Mesodermal cell (in vitro differentiated cells): ENCODE data around the gene PLXNC1.

Experiments used
- H3K27ac ChIP-seq: 2 replicates; pipeline ENCODE4 v1.7.0; 2013; ENCODE audit warnings: mild to moderate bottlenecking, low read depth, low read length, moderate library complexity; ENCODE audit not compliant: severe bottlenecking
- H3K36me3 ChIP-seq: 2 replicates; pipeline ENCODE4 v1.7.1; 2013; ENCODE audit warnings: mild to moderate bottlenecking, low read length, moderate library complexity; ENCODE audit not compliant: control insufficient read depth, insufficient read depth
- H3K4me1 ChIP-seq: one replicate; pipeline ENCODE4 v1.7.1; 2013; ENCODE audit warnings: mild to moderate bottlenecking, low read length; ENCODE audit not compliant: insufficient read depth, control insufficient read depth, poor library complexity, severe bottlenecking
- H3K4me3 ChIP-seq: 2 replicates; pipeline ENCODE4 v1.7.0; 2013; ENCODE audit warnings: low read length, control low read depth, mild to moderate bottlenecking; ENCODE audit not compliant: insufficient read depth, poor library complexity, severe bottlenecking; ENCODE audit errors: extremely low read depth
- H3K9me3 ChIP-seq: 2 replicates; pipeline ENCODE4 v1.7.1; 2013; ENCODE audit warnings: mild to moderate bottlenecking, low read length, moderate library complexity; ENCODE audit not compliant: control insufficient read depth
- WGBS, 2 experiments: methylation state at CpG; one replicate each; pipeline ENCODE4 v1.1.5; 2013; ENCODE audit warnings: missing lambda C conversion rate in 2 of 2; ENCODE audit not compliant: insufficient coverage in 2 of 2; 5-methylcytosine and 5-hydroxymethylcytosine counted together

Gene PLXNC1

DNA sequence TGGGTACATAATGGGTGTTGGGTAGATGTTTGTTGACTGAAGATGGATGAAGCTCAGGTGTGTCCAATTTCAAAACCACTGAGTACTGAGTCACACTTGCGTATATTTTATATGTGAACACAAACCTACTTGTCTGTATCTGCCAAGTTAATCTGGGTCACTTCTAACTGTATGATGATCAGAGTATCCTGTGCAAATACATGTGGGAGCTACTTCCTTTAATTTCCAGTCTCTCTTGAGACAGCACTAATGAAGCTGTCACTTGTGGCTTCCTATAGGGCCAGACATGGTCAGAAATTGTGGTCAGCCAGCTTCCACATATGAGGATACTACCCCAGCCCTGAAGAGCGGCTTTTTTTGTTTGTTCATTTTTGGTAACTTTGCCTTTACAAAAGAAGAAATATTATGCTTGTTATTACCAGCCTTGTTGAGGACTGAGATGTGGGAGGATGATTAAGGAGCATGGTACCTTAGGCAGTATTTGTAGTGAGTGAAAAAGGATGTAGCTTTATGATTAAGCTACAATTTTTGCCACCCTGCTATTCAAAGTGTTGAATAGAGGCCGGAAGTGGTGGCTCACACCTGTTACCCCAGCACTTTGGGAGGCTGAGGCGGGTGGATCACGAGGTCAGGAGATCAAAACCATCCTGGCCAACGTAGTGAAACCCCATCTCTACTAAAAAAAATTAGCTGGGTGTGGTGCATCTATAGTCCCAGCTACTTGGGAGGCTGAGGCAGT, 32.4 kb downstream of the PLXNC1 start:
- 93 to 100% methylated on average over 1 to 2 of the region's 6 CpGs for WGBS, 2 experiments

DNA sequence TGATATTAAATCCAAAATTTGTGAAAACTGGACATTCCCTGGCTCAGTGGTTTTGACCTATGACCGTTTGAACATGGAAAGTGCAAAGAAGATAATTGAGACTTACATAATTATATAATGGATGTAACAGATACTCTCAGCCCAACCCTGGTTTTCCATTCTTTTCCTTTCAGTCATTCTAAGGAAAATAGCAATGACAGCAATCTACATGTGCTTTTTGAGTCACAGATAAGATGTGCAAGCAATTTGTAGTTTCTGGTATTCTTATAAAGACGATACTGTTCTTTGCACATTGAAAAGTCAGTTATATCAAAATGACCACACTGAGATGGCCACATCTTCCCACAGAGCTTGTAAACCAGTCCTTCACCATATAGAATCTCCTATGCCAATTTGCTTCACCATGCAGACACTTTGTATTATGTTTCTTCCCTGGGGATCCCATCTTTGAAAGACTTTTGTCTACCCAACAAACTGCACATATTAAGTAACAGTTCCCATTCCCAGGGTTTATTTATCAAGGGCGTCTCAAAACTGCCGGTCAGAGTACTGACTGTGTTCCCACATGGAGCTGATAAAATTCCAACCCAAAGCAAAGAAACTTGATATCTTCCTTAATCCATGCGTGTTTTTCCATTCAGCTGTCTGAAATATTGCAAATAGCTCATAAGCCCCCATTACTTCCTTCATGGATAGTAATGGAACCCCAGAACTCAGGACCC, 34.8 kb downstream of the PLXNC1 start:
- 60 to 61% methylated on average over 3 to 4 of the region's 5 CpGs for WGBS, 2 experiments
- H3K27ac ChIP-seq, result no peak overlapping the region
- peaks cover 3% of the 10 kb centered on the region for H3K9me3 ChIP-seq
- H3K36me3 ChIP-seq, result peaks cover 6% of the 10 kb centered on the region
- no peak overlapping the region for H3K4me3 ChIP-seq
- peaks cover 6% of the 10 kb centered on the region for H3K4me1 ChIP-seq

More for the DNA sequence above, 32.4 kb downstream of the PLXNC1 start:
- H3K36me3 ChIP-seq, result no peaks in the 10 kb centered on the region
- peaks cover 9% of the 10 kb centered on the region for H3K9me3 ChIP-seq
- H3K27ac ChIP-seq, result no peak overlapping the region
- peaks cover 6% of the 10 kb centered on the region for H3K4me1 ChIP-seq
- no peak overlapping the region for H3K4me3 ChIP-seq

- no peaks in the 10 kb centered on the region for H3K9me3 ChIP-seq
- 77 to 88% methylated on average over 5 of the region's 9 CpGs for WGBS, 2 experiments
- H3K4me1 ChIP-seq, result peaks cover 6% of the 10 kb centered on the region
- peaks cover 6% of the 10 kb centered on the region for H3K36me3 ChIP-seq
- no peak overlapping the region for H3K27ac ChIP-seq
- H3K4me3 ChIP-seq, result no peak overlapping the region
Measured at GRCh38 chr12:94183708-94184379, 35.5 kb downstream of the PLXNC1 start.

GRCh38 chr12:94184995-94185719, 36.8 kb downstream of the PLXNC1 start:
- H3K36me3 ChIP-seq, result peaks cover 6% of the 10 kb centered on the region
- H3K27ac ChIP-seq, result no peak overlapping the region
- H3K9me3 ChIP-seq, result no peaks in the 10 kb centered on the region
- H3K4me1 ChIP-seq, result peaks cover 6% of the 10 kb centered on the region
- H3K4me3 ChIP-seq, result no peak overlapping the region
- 85 to 89% methylated on average over 6 of the region's 7 CpGs for WGBS, 2 experiments

GRCh38 chr12:94185801-94186200, 37.4 kb downstream of the PLXNC1 start:
- no peak overlapping the region for H3K27ac ChIP-seq

DNA sequence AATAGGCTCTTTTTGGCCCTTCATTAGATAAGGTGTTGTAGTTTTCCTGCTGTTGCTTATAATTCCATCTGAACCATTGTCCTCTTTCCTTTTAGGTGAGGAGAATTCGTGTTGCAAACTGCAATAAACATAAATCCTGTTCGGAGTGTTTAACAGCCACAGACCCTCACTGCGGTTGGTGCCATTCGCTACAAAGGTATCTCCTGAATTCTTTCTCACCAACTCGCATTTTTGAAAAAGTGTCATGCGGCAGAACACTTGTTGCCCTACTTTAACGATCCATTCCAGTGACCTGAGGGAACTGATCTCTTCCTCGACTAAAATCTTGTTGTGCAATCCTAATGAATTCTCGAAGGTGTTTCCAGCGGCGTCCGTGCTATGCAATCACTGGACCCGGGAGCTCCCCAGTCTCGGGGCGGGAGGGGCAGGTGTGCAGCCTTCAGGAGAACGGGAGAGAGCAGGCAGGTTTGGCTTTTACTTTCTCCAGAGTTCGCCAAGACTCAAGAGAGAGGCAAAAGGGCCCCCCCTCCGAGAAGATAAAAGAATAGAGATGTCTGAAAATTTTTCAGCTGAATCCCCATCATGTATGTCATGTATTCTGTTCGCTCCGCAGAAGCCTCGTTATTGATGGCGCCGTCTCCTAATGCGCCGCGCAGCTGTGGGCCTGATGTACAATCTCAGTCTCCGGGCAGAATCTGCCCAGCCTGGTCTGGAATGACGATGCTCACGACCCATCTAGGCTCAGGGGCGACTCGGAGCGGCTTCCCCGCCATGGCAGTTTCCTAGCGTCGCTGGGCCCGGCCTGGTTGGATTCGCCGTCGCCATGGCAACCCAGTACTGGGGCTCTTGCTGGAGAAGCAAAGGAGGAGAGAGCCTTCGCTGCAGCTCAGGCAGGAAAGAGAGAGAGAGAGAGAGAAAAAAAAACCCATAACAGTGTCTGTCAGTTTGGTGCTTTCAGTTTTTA, 38.2 kb downstream of the PLXNC1 start:
- Histone ChIP-seq H3K4me3 (no peak overlapping the region), H3K4me1 (peaks cover 6% of the 10 kb centered on the region), H3K27ac (no peak overlapping the region), H3K36me3 (peaks cover 6% of the 10 kb centered on the region), H3K9me3 (no peaks in the 10 kb centered on the region)
- 67 to 84% methylated on average over 29 to 35 of the region's 40 CpGs for WGBS, 2 experiments

More at GRCh38 chr12:94185801-94186200, 37.4 kb downstream of the PLXNC1 start:
- WGBS, 2 experiments, result 85 to 91% methylated on average over 6 to 7 of the region's 7 CpGs
- H3K9me3 ChIP-seq, result no peaks in the 10 kb centered on the region
- H3K4me3 ChIP-seq, result no peak overlapping the region
- H3K36me3 ChIP-seq, result peaks cover 6% of the 10 kb centered on the region
- peaks cover 6% of the 10 kb centered on the region for H3K4me1 ChIP-seq

- Histone ChIP-seq H3K9me3 (no peaks in the 10 kb centered on the region), H3K36me3 (peaks cover 13% of the 10 kb centered on the region), H3K4me1 (peaks cover 6% of the 10 kb centered on the region), H3K27ac (no peak overlapping the region), H3K4me3 (no peak overlapping the region)
- WGBS, 2 experiments, result 82 to 87% methylated on average over 10 to 12 of the region's 12 CpGs
Measured at GRCh38 chr12:94187361-94187760, 39.0 kb downstream of the PLXNC1 start.

GRCh38 chr12:94190623-94191022, 42.2 kb downstream of the PLXNC1 start:
- Histone ChIP-seq H3K4me1 (peaks cover 6% of the 10 kb centered on the region), H3K27ac (no peak overlapping the region), H3K9me3 (no peaks in the 10 kb centered on the region), H3K4me3 (no peak overlapping the region), H3K36me3 (peaks cover 20% of the 10 kb centered on the region)
- 89 to 100% methylated on average over 1 of the region's 2 CpGs for WGBS, 2 experiments

DNA sequence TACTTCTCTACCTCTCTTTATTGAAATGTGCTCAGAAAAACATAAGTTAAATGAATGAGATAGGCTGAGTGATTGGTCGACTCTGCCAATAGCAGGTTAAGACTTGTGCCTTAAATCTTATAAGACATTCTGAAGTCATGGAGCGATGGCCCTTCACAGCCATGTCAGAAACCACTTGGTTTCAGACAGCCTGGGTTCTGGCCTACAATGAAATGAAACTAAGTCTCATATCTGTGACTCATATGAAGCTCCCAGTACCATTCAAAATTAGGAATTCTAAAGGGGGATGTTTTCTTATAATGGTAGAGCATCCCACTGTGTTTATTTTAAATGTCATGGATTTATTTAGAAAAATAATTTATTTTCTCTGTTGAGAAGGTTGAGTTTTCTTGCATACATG, 42.6 kb downstream of the PLXNC1 start:
- Histone ChIP-seq H3K9me3 (no peaks in the 10 kb centered on the region), H3K4me3 (no peak overlapping the region), H3K4me1 (peaks cover 6% of the 10 kb centered on the region), H3K36me3 (peaks cover 20% of the 10 kb centered on the region), H3K27ac (no peak overlapping the region)
- WGBS, 2 experiments, result 83 to 85% methylated on average over 1 to 2 of the region's 2 CpGs
